OCI-LY1 (cell line): ENCODE results near the gene RIPPLY2.

Experiments
- CTCF ChIP-seq: fragments of 200-600 bp; sonication (generic), shearing (Covaris generic); IDR thresholded peaks from 2 replicates; pipeline ENCODE4 v1.5.1; 2017; ENCODE audit warnings: mild to moderate bottlenecking, antibody characterized with exemption, low read length, moderate library complexity, mixed read lengths
- EZH2 ChIP-seq: fragments of 200-600 bp; sonication (generic), shearing (Covaris generic); IDR thresholded peaks from 2 replicates; pipeline ENCODE4 v1.8.0; 2017; ENCODE audit warnings: borderline replicate concordance, mixed run types, mild to moderate bottlenecking, antibody characterized with exemption, low read length, moderate library complexity, mixed read lengths

GRCh38 chr6:83824388-83824801, 28.8 kb upstream of the RIPPLY2 start:
- TF ChIP-seq CTCF (no peak), EZH2 (no peak)
